ENCODE results near the gene SNX8.

Gene SNX8

DNA sequence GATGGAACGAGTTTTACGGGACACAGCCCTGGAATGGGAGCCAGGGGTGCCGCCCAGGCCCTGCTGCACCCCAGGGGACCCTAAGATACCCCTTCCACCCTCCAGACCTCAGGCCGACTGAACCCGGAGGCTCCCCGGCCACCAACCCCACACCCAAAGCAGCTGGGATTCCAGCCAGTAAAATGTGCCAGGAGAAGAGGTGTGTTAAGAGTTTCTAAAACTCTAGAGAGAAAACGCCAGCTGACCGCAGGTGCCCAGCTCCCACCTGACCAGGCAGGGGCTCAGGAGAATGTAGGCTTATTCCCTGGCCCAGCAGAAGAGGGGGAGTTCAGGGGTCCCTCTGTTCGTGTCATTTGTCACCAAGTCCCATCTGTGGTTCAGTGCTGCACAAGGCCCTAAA, 54.8 kb downstream of the SNX8 start:
- DNase-seq (ENCODE audit: low spot score) = no peak

DNA sequence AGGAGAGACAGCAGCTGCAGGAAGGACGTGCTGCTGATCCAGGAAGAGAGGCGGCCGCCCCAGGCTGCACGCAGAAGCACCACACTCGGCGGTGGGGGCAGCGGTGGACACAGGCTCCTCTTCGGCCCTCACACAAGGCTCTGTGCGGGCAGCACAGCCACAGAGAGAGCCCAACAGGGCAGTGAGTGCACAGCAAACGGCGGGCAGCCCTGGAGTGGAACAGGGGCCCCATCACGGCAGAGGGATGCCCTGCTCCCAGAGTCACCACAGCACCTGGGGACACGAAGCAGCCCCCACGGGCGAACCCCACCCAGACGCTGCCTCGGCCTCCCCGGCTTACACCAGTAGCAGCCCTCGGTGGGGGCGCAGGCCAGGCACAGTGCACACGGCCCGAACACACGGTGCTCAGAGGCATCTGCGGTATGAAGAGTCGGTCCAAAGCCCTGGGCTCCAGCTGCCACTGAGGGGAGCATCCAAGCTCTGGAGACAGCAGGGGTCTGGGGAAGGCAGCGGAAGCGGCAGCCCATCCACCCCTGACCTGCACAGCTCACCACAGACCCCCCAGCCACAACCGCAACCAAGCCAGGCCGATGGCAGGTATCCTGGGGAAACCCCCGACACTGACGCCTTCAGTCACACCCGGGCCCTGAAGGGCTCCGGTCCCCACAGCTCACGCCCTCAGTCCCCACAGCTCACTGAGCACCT, 55.4 kb downstream of the SNX8 start:
- no peak for DNase-seq (ENCODE audit: low spot score)

DNA sequence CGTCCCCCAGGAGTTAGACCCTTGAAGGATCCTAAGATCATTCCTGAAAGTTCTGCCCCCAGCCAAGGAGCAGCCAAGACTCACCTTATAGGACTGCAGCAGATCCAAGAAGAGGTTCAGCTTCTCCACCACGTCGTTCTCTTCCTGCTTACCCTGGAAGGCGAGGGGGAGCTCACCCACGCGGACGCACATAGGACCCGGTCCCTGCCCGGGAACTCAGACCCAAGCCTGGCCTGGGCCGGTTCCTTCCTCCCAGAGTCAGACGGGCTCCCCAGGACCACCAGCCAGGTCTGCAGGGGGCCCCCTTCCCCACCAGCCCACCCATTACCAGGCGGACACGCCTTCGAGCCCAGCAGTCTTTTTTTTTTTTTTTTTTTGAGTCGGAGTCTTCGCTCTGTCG, 56.6 kb downstream of the SNX8 start:
- DNase-seq (ENCODE audit: low spot score) = no peak

DNA sequence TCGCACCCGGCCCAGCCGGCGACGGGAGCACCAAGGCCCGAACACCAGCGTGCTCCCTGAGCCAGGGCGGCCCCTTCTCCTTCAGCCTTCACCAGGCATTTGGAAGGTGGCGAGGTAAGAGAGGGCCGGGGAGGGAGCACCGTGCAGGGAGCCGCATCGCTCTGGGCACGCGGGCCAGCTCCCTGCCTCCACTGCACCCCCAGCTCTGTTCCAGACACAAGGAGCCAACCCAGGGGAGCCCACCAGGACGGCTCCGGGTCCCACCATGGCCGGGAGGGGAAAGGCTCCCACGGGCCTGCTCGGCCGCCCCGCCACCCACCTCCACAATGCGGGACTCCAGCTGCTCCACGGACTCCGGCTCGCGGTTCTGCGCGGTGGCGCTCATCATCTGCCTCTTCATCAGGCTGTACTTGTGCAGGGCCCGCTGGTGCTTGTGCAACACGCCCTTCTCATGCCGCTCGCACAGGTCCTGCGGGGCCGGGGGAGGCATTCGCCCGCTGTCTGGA, 57.1 kb downstream of the SNX8 start:
- DNase-seq (ENCODE audit: low spot score) = no peak

DNA sequence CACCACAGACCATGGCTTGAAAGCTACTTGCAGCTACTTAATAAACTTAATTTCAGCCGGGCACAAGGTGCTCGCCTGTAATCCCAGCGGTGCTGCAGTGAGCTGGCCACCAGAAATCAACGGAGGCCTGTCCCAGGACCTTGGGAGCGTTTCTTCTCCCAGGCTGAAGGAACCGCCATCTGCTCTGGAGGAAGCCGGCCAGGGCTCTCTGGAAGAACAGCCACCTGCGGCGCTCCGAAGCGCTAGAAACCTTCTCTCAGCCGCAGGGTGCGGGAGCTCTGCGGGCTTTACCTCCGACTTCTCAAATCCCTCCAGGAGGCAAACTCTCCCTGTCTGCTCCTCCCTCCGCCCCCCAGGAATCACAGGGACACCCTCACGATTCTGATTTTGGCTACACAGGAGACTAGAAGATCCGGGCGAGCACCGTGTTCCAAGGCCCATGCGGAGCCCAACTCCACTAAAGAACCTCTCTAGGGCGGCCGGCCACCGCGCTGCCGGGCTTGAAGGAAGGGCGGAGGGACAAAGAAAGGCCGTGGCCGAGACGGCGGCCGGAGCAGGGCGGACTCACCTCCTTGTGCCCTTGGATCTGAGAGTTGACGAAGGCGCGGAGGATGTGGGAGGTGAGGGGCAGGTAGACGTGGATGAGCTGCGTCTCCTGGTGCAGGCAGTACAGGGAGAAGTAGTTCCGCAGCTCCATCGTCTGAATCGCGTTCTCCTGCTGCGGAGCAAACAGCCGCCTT, 57.8 kb downstream of the SNX8 start:
- no peak for DNase-seq (ENCODE audit: low spot score)

DNA sequence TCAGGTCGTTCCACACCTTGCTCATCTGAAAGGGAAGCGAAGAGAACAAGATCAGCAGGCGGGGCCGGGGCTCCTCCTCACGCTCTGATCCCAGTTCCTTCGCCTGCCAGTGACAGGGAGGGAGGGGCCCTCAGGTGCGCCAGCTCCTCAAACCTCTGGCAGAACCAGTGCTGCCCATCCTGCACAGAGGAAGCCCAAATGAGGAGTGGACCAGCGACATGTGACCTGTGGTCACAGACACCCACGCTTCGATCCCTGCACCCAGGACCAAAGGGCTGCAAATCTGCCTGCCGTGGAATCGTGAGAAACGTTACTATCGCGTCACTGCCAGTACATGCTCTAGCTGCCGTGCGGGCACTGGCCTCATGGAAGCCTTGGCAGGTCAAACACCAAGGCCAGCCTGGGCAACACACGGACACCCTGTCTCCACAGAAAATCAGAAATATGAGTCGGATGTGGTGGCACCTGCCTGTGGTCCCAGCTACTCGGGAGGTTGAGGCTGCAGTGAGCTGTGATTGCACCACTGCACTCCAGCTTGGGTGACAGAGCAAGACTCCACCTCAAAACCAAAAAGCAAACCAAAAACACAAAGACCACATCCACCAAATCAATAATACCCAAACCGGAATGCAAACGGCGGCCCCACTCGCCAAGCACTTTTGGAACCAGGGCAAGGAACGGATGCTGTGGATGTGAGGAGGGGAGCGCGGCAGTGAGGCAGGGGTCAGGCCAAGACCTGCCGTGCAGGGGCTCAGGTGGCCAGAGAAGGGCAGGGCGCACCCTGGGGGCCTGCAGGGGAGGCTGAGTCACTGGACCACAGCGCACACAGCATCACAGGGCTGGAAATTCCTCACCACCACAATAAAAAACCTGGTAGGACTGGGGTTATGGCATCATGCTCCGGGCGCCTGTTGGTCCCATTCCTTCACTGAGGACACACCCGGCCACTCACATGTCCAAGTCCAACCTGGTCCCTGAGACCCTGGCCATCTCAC, 58.8 kb downstream of the SNX8 start:
- DNase-seq (ENCODE audit: low spot score) = no peak

DNA sequence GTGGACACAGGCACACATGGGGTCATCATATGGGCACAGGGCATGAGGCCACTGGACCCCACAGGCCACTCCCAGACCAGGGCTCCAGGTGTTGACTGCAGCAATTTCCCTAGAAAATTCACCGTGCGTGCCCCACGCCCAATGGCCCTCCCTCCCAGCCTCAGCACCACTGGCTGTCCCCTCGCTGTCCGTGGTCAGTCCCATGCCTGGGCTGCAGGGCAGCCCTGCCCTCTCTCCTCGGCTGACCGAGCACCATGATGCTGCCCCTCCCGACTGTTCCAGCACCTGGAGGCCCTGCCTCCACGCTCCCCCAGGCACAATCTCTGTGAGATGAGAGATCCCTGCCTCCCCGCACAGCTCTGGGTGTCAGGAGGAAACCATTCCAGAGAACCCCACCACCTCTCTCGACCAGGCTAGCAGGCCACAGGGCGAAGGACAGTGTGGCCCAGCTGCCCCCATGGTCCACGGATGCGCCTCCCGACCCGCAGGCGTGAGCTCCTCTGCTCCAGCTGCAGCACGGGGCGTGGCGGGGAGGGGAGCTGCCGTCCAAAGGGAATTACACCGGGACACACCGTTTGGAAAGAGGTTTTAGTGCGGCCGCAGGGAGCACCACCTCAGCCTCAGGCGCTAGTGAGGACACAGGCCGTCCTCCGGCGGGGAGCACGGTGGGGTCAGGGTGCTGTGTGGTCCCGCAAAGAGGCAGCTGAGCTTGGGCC, 59.7 kb downstream of the SNX8 start:
- no peak for DNase-seq (ENCODE audit: low spot score)

DNA sequence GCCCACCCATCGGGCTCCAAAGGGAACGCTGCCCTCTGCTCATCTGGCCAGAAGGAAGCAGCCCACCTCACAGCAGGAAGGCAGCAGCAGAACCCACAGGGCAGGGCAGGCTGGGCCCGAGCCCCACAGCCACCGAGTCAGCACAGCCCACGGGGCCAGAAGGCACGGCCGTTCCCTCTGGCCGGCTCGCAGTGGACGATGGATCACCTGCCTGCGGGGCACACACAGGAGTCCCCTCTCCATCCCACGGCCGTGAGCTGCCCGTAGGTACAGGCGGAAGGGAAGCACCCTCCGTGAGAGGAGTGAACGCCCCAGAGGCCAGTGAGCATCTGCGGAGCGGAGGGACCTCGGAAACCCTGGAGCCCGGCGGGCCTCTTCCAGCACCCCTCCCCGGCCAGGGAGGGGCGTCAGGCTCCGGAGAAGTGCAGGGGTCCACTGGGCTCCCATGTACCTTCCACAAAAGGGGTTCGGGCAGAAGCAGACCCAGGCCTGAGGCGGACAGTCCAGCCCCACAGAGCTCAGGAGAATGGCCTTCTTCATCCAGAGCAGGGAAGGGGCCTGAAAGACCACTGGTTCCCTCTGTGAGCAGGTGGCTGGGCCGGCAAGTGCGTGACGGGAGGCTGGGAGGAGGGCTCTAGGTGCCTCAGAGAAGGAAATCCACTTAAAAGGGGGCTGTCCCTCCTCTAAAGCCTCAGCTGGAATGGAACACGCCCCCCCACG, 60.6 kb downstream of the SNX8 start:
- DNase-seq (ENCODE audit: low spot score) = no peak

DNA sequence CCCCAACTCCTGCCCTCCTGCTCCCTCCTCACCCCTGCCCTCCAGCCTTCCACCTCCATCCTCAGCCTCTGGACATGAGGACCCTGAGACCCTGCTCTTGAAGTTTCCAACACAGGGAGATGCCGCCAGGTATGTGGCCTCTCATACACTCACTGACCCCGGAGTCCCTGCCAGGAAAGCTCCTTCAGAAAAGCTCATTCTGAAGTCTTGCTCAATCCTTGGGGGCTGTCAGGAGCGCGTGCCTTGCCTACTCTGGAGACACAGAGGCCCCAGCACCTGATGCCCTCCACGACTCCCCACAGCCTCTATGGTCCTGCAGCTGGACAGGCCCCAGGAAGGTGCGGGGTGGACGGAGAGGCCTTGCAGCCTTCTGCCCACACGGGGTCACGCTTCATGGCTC, 61.2 kb downstream of the SNX8 start:
- DNase-seq (ENCODE audit: low spot score) = no peak

DNA sequence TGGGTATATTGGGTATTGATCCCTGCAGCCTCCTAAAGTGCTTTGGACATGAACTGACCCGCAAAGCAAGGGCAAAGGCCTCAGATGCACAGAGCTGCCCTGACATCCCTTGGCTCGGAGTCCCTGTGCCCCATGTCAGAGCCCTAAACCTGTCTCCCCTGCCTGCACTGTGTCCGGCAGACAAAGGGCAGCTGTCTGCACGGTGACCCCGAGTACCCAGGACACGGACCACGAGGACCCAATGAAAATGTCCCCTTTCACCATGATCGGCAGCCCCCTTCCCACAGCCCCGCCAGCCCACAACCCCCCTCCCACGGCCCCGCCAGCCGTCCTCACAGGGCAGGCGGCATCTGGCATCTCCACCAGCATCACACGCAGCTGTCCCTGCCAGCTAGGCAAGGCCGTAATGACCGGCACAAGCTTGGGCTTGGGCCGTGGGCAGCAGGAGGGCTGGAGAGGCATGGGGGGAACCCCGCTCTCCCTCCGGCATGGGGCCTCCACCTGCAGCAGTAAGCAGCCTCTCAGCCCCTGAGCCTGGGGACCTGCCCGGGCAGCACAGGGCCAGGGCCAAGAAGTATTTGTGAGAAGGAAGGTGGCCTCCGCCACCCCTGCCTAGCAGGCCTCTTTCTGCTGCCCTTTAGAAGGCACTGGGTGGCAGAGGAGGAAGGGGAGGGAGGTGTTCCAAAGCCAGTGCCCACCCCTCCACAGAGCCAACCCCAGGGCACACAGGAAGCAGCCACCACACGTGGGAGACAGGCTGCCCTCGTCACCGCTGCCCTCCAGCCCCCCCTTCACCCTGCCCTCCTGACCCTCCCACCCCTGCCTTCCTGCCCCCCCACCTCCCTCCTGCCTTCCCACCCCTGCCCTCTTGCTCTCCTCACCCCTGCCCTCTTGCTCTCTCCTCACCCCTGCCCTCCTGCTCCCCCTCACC, 62.1 kb downstream of the SNX8 start:
- DNase-seq (ENCODE audit: low spot score) = no peak

DNA sequence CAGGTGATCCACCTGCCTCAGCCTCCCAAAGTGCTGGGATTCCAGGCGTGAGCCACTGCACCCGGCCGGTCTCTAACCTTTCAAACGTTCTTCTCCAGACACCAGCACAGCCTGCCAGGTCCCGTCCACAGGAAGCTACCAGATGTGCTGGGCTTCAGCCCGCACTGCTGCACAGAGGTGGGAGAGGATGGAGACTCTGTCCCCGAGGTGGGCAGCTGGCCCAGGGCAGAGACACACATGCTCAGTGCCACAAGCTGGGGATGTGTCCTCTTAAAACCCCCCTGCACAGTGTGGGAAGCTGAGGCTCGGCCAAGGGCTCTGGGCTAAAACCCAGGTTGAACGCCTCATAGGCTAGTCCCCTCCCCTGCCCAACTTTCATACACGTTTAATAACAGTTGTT, 62.9 kb downstream of the SNX8 start:
- no peak for DNase-seq (ENCODE audit: low spot score)

DNA sequence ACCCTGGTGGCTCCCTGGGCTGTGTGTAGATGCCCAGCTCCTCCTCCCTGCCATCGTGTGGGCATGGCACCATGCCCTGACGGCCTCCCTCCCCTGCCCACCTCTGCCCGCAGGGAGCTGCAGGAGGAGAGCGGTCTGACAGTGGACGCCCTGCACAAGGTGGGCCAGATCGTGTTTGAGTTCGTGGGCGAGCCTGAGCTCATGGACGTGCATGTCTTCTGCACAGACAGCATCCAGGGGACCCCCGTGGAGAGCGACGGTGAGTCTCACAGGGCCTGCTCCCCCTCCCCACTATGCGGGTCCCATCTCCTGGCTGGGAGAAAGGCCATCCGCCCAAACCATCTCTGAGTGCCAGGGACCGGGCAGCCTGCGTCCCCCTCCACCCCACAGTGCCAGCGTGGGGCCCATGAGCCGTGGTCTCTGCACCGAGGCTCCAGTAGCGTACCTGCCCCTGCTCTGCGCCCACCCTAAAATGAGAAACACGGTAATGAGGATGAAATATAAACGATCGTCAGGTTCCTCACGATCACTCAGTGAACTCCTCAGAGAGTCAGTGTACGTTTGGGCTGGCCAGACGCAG, 64.4 kb downstream of the SNX8 start:
- no peak for DNase-seq (ENCODE audit: low spot score)

DNA sequence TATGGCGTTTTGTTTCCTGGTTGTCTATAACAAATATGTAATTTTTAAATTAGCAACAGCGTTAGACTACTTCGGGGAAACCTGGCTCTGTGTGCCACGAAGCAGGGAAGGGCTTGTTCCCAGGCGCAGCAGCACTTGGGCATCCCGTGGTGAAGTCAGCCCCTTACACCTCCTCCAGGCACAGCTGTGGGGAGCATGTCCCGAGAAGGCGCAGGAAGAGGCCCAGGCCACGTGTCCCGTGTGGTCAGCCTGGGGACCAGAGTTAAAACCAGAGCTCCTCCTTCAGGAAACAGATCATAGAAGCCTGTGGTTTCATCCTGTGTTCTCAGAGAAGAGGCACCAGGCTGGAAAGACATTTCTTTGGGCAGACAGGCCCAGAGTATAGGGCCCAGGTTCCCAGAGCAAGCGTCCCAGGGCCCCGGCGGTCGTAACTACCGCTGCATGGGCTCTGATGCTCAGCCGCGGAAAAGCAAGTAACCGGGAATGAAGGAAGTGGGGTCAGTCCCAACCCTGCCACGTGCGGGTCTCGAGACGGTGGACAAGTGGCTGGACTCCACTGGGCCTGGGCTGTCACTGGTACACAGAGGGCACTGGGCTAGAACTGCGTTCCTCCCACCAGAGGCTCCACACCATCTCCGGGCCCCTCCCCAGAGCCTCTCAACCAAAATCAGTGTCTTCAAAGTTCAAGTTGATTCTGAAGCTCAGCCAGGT, 65.1 kb downstream of the SNX8 start:
- peak; percentile 1 for DNase-seq (ENCODE audit: low spot score)

DNA sequence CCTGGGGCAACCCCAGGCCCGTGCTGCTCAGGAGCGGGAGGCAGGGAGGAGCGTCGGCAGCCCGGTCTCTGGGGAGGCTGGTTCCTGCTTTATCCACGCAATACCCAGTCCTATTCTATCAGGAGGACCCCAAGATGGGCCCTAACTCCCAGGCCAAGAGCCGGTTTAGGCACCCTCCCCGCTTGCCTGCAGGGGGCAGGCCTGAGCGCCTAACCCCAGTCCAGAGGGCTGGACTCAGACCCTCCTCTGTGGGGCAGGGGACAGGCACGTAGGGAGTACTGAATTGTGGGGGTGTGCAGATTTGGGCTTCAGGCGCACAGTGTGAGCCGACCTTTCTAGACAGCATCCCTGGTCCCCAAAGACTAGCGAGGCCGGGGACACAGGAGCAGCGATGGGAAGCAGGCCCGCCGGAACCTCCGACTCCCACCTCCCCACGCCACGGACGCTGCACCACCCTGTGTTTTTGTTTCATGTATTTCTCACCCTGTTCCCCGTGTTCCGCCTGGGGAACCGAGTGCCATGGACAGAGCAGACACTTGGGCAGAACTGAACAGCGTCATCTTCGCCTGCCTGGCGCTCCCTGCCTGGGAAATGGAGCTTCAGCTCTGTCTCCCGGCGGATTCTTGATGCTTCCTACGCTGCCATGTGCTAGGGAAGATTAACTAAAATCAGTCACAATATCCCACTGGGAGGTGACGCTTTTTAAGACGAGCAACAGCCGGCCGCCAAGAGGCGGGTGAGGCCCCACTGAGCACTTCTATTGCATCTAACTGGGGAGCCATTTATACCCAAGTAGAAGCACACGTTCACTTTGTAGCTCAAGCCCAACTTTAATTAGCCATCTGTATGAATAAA, 66.9 kb downstream of the SNX8 start:
- no peak for DNase-seq (ENCODE audit: low spot score)

DNA sequence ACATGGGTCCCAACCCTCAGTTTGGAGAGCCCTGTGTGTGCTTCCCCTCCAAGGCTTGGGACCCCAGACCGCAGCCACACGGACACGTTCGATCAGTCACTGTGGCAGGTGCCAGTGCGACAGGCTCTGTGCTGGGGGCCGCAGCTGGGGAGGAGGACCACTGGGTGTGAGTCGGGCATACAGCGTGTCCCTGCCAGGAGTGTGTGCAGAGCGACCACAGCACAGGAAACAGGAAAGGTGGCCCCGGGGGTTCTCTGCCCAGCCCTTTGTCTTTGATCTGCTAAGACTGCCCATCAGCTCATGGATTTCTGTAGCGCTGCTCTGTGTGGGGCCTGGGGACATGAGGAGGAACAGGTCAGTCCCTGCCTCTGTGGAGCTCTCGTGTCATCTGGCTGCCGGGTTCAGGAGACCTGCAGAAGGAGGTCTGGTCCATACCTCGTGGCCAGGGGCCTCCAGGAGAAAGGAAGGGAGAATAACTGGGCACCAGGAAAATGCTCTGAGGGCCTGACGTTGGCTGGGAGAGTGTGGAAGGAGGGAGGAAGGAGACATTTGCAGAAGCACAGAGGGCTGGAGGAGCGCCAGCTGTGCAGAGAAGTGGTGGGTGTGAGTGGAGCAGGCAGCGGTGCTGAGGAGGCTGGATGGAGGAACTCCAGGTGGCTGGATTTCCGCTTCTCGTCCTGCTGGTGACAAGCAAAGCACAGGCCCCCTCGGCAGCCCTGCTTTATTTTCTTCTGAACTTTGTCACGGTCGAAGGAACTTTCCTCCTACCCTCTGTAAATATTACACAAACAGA, 68.2 kb downstream of the SNX8 start:
- no peak for DNase-seq (ENCODE audit: low spot score)

DNA sequence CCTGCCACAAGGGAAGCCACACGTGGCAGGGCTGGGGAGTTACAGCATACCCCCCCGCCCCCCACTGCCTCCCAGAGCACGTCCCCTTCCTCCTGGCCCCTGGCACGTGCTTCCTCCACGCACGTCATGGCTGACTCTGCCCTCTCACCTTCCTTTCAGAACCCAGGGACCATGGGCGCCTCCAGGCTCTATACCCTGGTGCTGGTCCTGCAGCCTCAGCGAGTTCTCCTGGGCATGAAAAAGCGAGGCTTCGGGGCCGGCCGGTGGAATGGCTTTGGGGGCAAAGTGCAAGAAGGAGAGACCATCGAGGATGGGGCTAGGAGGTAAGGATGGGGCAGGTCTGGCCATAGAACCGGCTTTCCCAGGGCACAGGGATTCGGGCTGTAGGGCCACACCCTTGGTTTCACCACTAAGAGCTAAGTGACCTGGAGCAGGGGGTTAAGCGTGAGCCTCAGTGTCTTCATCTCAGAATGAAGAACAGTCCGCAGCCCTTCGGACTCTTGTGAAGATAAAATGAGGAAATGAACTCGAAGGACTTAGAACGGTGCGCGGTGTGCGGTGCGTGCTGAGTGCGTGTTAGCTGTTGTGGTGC, 69.7 kb downstream of the SNX8 start:
- DNase-seq (ENCODE audit: low spot score) = no peak

DNA sequence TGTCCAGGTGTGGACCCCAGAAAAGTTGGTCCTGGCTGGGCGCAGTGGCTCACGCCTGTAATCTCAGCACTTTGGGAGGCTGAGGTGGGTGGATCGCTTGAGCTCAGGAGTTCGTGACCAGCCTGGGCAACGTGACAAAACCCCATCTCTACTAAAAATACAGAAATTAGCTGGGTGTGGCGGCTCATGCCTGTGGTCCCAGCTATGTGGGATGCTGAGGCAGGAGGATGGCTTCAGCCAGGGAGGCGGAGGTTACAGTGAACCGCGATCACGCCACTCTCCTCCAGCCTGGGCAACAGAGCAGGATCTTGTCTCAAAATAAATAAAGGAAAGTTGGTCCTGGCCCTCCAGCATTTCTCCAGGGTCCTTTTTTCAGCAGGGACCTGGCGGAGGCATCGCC, 70.8 kb downstream of the SNX8 start:
- no peak for DNase-seq (ENCODE audit: low spot score)

All from CD4-positive, alpha-beta T cell treated with Interleukin-2 at 100 ng/mL for 4 hours (primary cell).